Activated CD8-positive, alpha-beta memory T cell treated with anti-CD3 and anti-CD28 coated beads, Interleukin-2, amount 10 ng/mL, durations not matched to agents 7 days and 5 days (primary cell): Measurements from ENCODE around the gene DLGAP1. TPM values are rescaled to one million over a fixed set of nuclear protein-coding genes. Genes with fewer than 3 reads are reported as not detected.
A peak's percentile ranks its signal among the peaks of the same experiment; 100 is the strongest.

Source experiments
- ATAC-seq: fragments of 150-1000 bp; cut with Tn5 transposase; one replicate; pipeline ENCODE4 v1.10.0; 2021; ENCODE audit warnings: moderate library complexity
- CTCF ChIA-PET: fragments of 350-600 bp; sonication (Branson Sonifier 250); formaldehyde crosslinking; loops from one replicate; lab custom pipeline; 2021; ENCODE audit warnings: antibody characterized with exemption; lab: Charles Lee
- DNase-seq: peaks from one replicate; pipeline ENCODE4 v3.0.0-alpha.2; 2020
- H3K27ac Mint-ChIP-seq: one replicate; pipeline ENCODE4 v1.8.0; 2021; ENCODE audit warnings: mild to moderate bottlenecking, mixed read lengths
- H3K27me3 Mint-ChIP-seq: one replicate; pipeline ENCODE4 v1.8.0; 2021; ENCODE audit warnings: mixed read lengths
- H3K36me3 Mint-ChIP-seq: one replicate; pipeline ENCODE4 v1.8.0; 2021; ENCODE audit warnings: mild to moderate bottlenecking, mixed read lengths
- H3K4me1 Mint-ChIP-seq: one replicate; pipeline ENCODE4 v1.8.0; 2021; ENCODE audit warnings: mixed read lengths
- H3K4me3 Mint-ChIP-seq: one replicate; pipeline ENCODE4 v1.8.0; 2021; ENCODE audit warnings: mild to moderate bottlenecking, moderate library complexity, mixed read lengths
- H3K9me3 Mint-ChIP-seq: one replicate; pipeline ENCODE4 v1.8.0; 2022; ENCODE audit warnings: low read depth, mixed read lengths
- total RNA-seq, 2 experiments: library from RNA; stranded (reverse); gene quantifications; one replicate each; pipeline ENCODE4 v1.2.3, GENCODE V29; 2021

DLGAP1 gene
- total RNA-seq, 2 experiments from 2014 or later = not detected

- Mint-ChIP-seq H3K9me3 (no peaks in the 10 kb centered on the region), H3K27ac (no peak overlapping the region), H3K36me3 (no peaks in the 10 kb centered on the region), H3K4me3 (no peak overlapping the region), H3K27me3 (no peaks in the 10 kb centered on the region), H3K4me1 (peaks cover 2% of the 10 kb centered on the region)
- no peak for DNase-seq
- ATAC-seq = no peak
- CTCF ChIA-PET = interaction anchor here (0.9 kb wide), 1 partner anchor 160 kb away, joined by 3 read pairs; no protein-coding TSS in a partner anchor
Observed at GRCh38 chr18:3634250-3634939, 820.7 kb downstream of the DLGAP1 start.

GRCh38 chr18:3631887-3632286, 823.2 kb downstream of the DLGAP1 start:
- Mint-ChIP-seq H3K36me3 (no peaks in the 10 kb centered on the region), H3K4me3 (no peak overlapping the region), H3K27ac (no peak overlapping the region), H3K9me3 (no peaks in the 10 kb centered on the region), H3K4me1 (peaks cover 2% of the 10 kb centered on the region), H3K27me3 (no peaks in the 10 kb centered on the region)
- CTCF ChIA-PET = interaction anchor here (1.4 kb wide), 1 partner anchor 34 kb away, joined by 3 read pairs; no protein-coding TSS in a partner anchor
- no peak for ATAC-seq
- no peak for DNase-seq

DNA sequence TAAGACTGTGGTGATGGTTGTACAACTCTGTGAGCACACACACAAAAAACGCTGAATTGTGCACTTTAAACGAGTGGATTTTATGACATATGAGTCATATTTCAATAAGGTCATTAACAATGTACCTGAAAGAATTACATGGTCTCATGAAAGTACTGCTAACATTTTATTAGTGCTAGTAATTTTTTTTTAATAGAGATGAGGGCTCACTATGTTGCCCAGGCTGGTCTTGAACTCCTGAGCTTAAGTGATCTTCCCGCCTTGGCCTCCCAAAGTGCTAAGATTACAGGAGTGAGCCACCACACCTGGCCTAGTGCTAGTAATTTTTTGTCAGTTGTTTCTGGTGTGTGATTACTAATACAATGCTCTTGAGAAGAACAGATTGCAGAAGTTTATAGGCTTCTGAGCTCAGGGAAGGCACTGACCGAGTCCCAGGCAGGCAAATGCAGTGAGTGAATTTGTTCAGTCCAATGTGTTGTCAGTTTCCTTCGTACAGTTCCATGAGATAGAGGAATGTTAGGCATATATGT, 828.1 kb downstream of the DLGAP1 start:
- Mint-ChIP-seq H3K27ac (no peak overlapping the region), H3K9me3 (no peaks in the 10 kb centered on the region), H3K4me3 (no peak overlapping the region), H3K27me3 (no peaks in the 10 kb centered on the region), H3K4me1 (peaks cover 27% of the 10 kb centered on the region), H3K36me3 (peaks cover 2% of the 10 kb centered on the region)
- no peak for DNase-seq
- ATAC-seq = no peak
- CTCF ChIA-PET = interaction anchor here (0.7 to 1.7 kb wide), 3 partner anchors 8 to 40 kb away, joined by 3 to 4 read pairs (median 3); no protein-coding TSS in a partner anchor

- Mint-ChIP-seq H3K36me3 (peaks cover 2% of the 10 kb centered on the region), H3K27me3 (no peaks in the 10 kb centered on the region), H3K4me3 (no peak overlapping the region), H3K9me3 (no peaks in the 10 kb centered on the region), H3K4me1 (peaks cover 27% of the 10 kb centered on the region), H3K27ac (no peak overlapping the region)
- CTCF ChIA-PET = no interaction called here
- DNase-seq (no peak), ATAC-seq (no peak)
Observed at GRCh38 chr18:3625742-3626091, 829.4 kb downstream of the DLGAP1 start.

- peak; percentile 79 for DNase-seq
- Mint-ChIP-seq H3K4me3 (peak overlapping the region; percentile 31), H3K27me3 (no peaks in the 10 kb centered on the region), H3K4me1 (peaks cover 27% of the 10 kb centered on the region), H3K9me3 (no peaks in the 10 kb centered on the region), H3K36me3 (peaks cover 2% of the 10 kb centered on the region), H3K27ac (peak overlapping the region; percentile 75)
- CTCF ChIA-PET = interaction anchor here (1.0 to 1.2 kb wide), 3 partner anchors 31 to 42 kb away, joined by 3 to 5 read pairs (median 3); no protein-coding TSS in a partner anchor
- peak; percentile 89 for ATAC-seq
Observed at GRCh38 chr18:3624935-3625741, 830.0 kb downstream of the DLGAP1 start.

DNA sequence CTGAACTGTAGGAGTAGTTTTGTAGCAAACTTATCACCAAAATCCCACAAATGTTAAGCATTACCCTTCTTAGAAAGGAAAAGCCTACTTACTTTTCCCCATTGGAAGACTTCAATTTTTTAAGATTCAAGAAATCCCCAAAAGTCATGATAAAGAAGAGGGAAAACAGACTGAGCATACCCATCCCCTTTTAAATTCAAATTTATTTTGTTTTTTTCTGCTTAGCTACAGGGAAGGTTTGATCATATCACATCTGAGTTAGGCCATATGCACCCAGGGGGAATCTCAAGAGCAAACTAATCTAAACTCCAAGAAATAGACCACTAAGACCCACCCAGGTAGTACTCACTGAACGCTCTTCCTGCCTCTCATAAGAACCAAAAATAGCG, 830.6 kb downstream of the DLGAP1 start:
- Mint-ChIP-seq H3K36me3 (peaks cover 2% of the 10 kb centered on the region), H3K9me3 (no peaks in the 10 kb centered on the region), H3K4me3 (peak overlapping the region; percentile 31), H3K27me3 (no peaks in the 10 kb centered on the region), H3K4me1 (peaks cover 27% of the 10 kb centered on the region), H3K27ac (peak overlapping the region; percentile 75)
- DNase-seq (no peak), ATAC-seq (no peak)
- CTCF ChIA-PET = interaction anchor here (1.0 to 1.2 kb wide), 4 partner anchors 30 to 42 kb away, joined by 3 to 5 read pairs (median 3); no protein-coding TSS in a partner anchor

DNA sequence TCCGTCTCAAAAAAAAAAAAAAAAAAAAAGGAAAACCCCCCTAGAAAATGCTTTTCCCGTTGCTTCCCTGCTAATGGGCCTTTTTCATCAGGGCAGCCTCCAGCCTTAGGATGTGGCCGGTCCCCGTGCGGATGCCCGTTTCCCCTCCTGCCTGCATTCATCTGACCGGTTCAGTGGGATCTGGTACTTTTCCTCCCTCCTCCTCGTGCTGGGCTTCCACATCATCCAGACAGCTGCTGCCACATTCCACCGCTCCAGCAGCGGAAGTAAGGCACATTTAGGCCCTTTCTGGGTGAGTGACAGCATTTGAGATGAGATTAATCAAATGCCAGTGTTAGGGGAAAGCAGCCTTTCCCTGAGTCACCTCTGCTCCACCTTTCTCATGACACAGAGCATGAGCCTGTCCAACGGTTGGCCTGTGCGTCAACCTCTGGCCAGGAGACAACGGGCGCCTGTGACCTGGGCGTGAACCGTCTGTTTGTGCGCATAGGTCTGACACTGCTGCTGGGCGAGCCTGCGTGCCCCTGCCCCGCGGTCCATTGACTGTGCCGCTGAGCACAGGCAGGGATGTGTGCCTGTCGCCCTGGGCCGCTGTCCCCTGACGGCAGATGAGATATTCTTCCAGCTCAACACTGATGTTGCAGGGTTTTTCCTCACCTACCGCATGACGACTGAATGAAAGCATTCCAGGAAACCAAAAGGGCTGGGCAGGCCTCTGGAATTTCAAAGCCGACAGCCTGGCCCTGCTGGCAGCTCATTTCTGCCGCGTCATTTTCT, 831.1 kb downstream of the DLGAP1 start:
- no peaks in the 10 kb centered on the region for H3K27me3 Mint-ChIP-seq
- no peak overlapping the region for H3K4me3 Mint-ChIP-seq
- H3K36me3 Mint-ChIP-seq = peaks cover 2% of the 10 kb centered on the region
- no peaks in the 10 kb centered on the region for H3K9me3 Mint-ChIP-seq
- DNase-seq (no peak), ATAC-seq (no peak)
- H3K27ac Mint-ChIP-seq = peak overlapping the region; percentile 75
- H3K4me1 Mint-ChIP-seq = peaks cover 27% of the 10 kb centered on the region
- CTCF ChIA-PET = interaction anchor here (1.0 to 1.2 kb wide), 4 partner anchors 29 to 43 kb away, joined by 3 to 5 read pairs (median 3); no protein-coding TSS in a partner anchor

- Mint-ChIP-seq H3K36me3 (peaks cover 2% of the 10 kb centered on the region), H3K27me3 (no peaks in the 10 kb centered on the region), H3K4me1 (peaks cover 24% of the 10 kb centered on the region), H3K27ac (no peak overlapping the region), H3K9me3 (no peaks in the 10 kb centered on the region), H3K4me3 (no peak overlapping the region)
- CTCF ChIA-PET = interaction anchor here (1.3 to 1.9 kb wide), 2 partner anchors 17 to 45 kb away, joined by 4 to 8 read pairs; no protein-coding TSS in a partner anchor
- ATAC-seq = no peak
- DNase-seq = no peak
Observed at GRCh38 chr18:3620146-3621119, 834.7 kb downstream of the DLGAP1 start.

GRCh38 chr18:3619746-3620145, 835.4 kb downstream of the DLGAP1 start:
- Mint-ChIP-seq H3K4me1 (peaks cover 18% of the 10 kb centered on the region), H3K9me3 (no peaks in the 10 kb centered on the region), H3K36me3 (peaks cover 2% of the 10 kb centered on the region), H3K27me3 (no peaks in the 10 kb centered on the region), H3K27ac (no peak overlapping the region), H3K4me3 (no peak overlapping the region)
- CTCF ChIA-PET = no interaction called here
- DNase-seq (no peak), ATAC-seq (no peak)

GRCh38 chr18:3619222-3619621, 835.9 kb downstream of the DLGAP1 start:
- DNase-seq (no peak), ATAC-seq (no peak)
- peaks cover 2% of the 10 kb centered on the region for H3K36me3 Mint-ChIP-seq
- H3K27me3 Mint-ChIP-seq = no peaks in the 10 kb centered on the region
- no peak overlapping the region for H3K27ac Mint-ChIP-seq
- peaks cover 13% of the 10 kb centered on the region for H3K4me1 Mint-ChIP-seq
- no peaks in the 10 kb centered on the region for H3K9me3 Mint-ChIP-seq
- CTCF ChIA-PET = no interaction called here
- H3K4me3 Mint-ChIP-seq = no peak overlapping the region

DNA sequence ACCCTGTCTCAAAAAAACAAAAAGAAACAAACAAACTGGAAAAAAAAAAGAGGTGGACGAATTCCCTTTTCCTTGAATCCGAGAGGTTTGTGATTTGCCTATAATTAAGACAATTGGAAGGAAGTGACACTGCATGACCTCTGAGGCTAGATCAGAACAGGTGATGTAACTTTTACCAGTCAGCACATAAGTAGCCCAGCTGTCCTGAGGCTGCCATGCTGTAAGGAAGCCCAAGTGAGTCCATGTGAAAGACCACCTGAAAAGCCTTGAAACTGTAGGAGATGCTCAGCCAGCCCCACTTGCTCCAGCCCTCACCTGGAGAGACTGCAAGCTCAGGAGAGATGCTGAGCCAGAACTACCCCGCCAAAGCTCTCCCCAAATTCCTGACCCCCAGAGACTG, 838.4 kb downstream of the DLGAP1 start:
- DNase-seq (no peak), ATAC-seq (no peak)
- Mint-ChIP-seq H3K4me1 (no peaks in the 10 kb centered on the region), H3K27me3 (no peaks in the 10 kb centered on the region), H3K9me3 (no peaks in the 10 kb centered on the region), H3K27ac (no peak overlapping the region), H3K36me3 (no peaks in the 10 kb centered on the region), H3K4me3 (no peak overlapping the region)
- CTCF ChIA-PET = interaction anchor here (1.3 kb wide), 1 partner anchor 9 kb away, joined by 3 read pairs; no protein-coding TSS in a partner anchor

GRCh38 chr18:3616142-3616541, 839.0 kb downstream of the DLGAP1 start:
- CTCF ChIA-PET = no interaction called here
- ATAC-seq = no peak
- DNase-seq = no peak
- H3K36me3 Mint-ChIP-seq = no peaks in the 10 kb centered on the region
- no peak overlapping the region for H3K27ac Mint-ChIP-seq
- no peak overlapping the region for H3K4me3 Mint-ChIP-seq
- H3K4me1 Mint-ChIP-seq = no peaks in the 10 kb centered on the region
- no peaks in the 10 kb centered on the region for H3K27me3 Mint-ChIP-seq
- H3K9me3 Mint-ChIP-seq = no peaks in the 10 kb centered on the region
